ENCODE data around the gene ZNF827. TPM values are rescaled to one million over a fixed set of nuclear protein-coding genes. Genes with fewer than 3 reads are reported as not detected.

Gene ZNF827
- total RNA-seq, 1 experiment from 2014 or later = 6.2 TPM

DNA sequence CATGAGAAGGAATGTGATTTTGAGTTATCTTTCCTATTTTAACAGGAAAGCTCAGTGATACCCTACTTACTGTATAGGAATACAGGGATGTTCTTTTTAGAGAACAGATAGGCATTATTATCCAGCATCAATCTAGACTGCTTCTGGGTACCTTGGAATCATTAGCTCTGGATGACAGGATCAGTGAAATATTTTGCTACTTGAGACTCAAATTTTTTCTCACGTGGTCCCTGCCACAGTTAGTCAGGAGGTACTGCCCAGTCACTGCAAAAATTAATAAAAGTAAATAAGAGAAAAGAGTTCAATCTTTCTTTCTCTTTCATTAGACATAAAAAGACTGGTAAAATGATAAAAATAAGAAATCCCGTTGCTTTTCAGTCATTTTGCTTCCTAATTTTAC, 5.5 kb downstream of the ZNF827 start:
- no peak for DNase-seq (ENCODE audit: low read depth)

- no peak for DNase-seq (ENCODE audit: low read depth)
Observed at GRCh38 chr4:145931403-145931802, 7.2 kb downstream of the ZNF827 start.

DNA sequence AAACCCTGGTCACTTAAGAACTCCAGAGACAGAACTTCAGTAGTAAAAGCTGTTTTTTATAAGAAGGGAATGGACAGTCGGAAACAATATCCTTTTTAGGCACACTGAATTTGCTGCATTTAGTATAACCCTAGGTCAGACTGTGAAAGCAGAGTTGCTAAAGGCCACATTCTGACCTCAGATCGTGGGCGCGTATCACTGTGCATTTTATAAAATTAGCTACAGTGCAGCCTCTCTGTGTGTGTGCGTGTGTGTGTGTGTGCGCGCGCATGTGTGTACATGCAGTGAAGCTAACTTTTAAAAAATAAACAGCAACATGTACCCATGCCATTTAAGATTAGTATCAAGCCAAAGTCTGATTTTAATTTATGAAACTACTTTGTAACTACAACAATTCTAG, 8.0 kb downstream of the ZNF827 start:
- DNase-seq (ENCODE audit: low read depth) = no peak

DNA sequence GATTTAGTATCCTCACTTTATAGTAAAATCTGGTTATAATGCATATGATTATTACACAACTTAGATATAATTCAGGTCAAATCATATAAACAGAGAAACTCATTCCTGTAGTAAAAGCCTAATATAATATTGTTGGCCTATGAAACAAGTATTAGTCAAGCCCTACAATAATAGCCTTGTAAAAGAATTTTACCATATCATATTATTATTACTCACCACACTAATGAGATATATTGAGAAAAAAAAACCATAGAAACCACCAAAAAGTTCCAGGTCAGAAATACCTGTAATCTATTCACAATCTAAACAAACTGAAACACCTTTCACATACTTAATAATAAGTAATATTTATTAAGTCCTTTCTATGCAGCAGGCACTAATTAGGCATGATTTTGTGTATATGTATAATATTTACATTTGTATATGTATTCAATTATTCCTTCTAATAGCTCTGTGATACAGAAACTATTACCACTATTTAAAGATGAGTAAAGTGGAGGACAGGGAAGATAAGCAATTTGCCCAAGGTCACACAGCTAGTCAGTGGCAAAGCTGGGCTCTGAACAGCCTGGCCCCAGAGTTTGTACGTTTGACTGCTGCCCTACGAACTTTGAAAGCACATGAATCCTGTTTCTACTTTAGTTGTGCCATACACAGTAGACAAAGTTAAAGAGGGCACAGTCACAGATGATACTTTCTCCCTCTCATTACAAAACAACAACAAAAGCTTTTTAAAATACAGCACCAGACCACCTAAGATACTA, 9.0 kb downstream of the ZNF827 start:
- DNase-seq (ENCODE audit: low read depth) = no peak

DNA sequence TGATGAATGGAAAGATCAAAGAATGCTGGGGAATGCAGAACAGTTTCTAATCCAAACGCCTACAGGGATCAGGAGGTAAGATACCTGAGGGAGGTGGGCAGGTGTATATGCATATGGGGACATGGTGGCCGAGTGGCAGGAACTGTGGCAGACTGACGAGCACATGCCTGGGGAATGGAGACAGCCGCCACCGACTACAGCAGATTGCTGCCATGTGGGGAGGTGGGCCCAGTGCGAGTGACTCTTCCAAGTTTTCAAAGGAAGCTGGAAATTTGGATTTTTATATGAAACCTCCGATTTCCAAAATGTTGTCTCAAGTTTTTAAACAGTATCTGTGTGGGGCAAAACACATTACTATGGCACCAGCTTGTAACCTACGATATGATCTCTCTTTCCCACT, 9.9 kb downstream of the ZNF827 start:
- DNase-seq (ENCODE audit: low read depth) = no peak

DNA sequence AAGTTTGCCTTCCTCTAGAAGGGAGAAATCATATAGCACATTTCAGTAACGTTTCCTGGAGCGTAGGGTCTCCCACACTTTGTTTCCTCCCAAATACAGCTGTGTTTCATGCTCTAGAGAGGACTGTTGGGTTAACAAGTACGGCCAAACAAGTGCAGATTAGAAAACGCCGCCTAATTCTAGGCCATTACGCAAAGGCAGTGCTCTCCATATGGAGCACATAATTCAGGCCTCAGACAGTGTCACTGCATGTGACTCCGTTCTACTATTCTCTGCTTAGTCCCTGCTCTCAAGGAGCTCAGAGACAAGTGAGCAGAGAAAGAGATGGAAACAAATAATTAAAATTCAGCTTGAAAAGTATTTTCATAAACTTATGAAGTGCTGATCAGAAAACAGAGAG, 11.6 kb downstream of the ZNF827 start:
- no peak for DNase-seq (ENCODE audit: low read depth)

GRCh38 chr4:145921231-145921630, 17.4 kb downstream of the ZNF827 start:
- no peak for DNase-seq (ENCODE audit: low read depth)

DNA sequence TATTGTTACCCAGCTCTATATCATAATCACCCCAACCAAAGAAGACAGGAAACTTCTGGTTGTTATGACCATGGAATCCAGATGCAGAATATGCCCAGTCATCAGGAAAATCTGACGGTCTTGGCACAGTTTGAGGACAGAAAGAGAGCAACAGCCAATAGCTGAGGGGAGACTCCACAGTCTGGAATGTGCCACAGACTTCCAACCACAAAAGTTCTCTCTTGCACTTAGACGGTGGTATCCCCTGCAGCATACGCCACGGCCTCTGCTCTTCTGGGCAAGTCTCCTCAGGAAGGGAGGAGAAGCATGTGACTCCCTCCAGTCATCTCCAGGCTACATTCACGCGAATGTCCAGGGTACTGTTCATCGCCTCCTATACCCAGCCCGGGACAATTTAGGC, 18.4 kb downstream of the ZNF827 start:
- peak; percentile 71 for DNase-seq (ENCODE audit: low read depth)

- DNase-seq (ENCODE audit: low read depth) = no peak
Observed at GRCh38 chr4:145912376-145912775, 26.2 kb downstream of the ZNF827 start.

GRCh38 chr4:145909773-145910172, 28.9 kb downstream of the ZNF827 start:
- no peak for DNase-seq (ENCODE audit: low read depth)

DNA sequence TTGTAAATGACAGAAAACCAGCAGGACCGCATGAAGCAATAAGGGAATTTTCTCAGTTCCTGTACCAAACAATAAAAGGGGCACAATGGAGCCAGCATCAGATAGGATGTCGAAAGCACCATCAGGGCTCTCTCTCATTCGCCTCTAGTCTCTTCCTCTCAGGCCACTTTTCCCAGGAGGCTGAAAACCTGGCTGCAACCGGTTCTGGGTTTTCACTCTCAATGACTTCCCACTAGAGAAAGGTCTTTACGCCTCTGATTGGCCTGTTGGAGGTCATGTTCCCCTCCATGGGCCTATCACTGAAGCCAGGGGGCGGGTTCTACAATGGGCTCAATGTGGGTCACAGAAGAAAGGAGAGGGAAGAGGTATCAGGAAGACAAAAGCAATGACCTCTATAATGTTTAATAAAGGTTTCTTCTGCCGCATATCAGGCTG, 29.3 kb downstream of the ZNF827 start:
- DNase-seq (ENCODE audit: low read depth) = no peak

GRCh38 chr4:145907812-145908211, 30.8 kb downstream of the ZNF827 start:
- DNase-seq (ENCODE audit: low read depth) = no peak

GRCh38 chr4:145907390-145907789, 31.2 kb downstream of the ZNF827 start:
- no peak for DNase-seq (ENCODE audit: low read depth)

DNA sequence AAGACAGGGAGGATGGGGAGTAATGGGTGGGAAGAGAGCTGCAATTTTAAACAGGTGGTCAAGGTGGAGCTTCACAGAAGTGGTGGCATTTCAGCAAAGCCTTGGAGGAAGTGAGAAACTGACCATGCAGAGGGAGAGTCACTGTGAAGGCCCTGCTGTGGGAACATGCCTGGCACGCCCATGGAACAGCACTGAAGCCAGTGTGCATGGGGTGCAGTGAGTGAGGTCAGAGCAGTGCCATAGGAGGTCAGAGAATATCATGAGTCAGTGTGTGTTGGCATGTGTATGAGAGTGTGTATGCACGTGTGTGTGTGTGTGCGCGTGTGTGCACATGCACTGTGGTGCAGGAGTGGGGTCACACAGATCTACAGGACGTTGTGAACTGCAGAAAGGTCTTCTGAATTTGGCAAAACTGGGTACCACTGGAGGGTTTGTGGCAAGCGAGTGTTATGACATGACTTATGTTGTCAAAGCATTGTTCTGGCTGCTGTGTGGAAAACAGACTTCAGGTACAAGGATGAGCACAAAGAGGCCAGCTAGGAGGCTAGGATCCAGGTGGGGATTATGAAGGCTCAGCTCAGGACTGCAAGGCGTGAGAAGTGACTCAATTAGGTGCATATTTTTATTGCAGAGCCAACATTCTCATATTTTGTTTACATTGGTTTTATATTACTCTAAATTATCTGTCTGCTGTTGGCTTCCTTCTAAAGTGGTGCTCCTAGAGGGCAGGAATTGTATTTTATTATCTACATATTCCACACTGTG, 34.0 kb downstream of the ZNF827 start:
- DNase-seq (ENCODE audit: low read depth) = no peak

DNA sequence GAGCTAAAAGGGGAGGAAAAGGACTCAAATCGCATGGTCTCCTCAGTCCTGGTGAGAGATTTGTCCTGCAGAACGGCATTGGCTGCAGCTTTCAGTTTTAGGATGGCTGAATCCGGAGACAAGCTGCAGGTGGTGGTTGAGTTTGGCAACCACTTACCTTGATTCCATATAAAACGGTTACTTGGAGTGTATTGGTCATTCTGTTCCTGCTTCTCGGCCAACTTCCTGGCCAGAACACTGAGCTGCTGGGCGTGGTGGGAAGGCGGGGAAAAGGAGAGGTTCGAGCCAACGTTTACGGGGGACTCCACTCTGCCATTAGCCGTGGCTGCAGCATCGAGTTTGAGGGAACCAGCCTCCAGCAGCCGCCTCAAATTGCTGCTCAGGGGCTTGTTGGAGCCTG, 36.1 kb downstream of the ZNF827 start:
- no peak for DNase-seq (ENCODE audit: low read depth)

GRCh38 chr4:145899886-145900460, 38.6 kb downstream of the ZNF827 start:
- DNase-seq (ENCODE audit: low read depth) = no peak

- DNase-seq (ENCODE audit: low read depth) = no peak
Observed at GRCh38 chr4:145898926-145899531, 39.6 kb downstream of the ZNF827 start.

DNA sequence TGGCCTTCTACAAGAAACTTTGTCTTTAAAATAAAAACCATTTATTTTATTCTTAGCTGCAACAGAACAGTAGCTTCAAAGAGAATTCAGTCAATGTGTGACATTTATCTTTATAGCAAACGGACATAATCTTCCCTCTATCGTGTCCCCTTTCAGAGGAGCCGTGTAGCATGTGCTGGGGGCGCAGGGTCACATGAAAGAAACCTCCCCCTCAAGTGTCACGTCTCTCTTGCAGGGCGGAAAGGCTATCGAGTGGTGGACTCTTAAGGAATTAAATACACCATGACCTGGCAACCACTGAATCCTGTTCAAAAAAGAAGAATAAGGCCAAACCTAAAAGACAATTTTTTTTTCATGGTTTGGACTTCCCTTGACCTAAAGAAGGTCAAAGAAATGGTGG, 40.2 kb downstream of the ZNF827 start:
- no peak for DNase-seq (ENCODE audit: low read depth)

GRCh38 chr4:145895056-145895455, 43.6 kb downstream of the ZNF827 start:
- no peak for DNase-seq (ENCODE audit: low read depth)

DNA sequence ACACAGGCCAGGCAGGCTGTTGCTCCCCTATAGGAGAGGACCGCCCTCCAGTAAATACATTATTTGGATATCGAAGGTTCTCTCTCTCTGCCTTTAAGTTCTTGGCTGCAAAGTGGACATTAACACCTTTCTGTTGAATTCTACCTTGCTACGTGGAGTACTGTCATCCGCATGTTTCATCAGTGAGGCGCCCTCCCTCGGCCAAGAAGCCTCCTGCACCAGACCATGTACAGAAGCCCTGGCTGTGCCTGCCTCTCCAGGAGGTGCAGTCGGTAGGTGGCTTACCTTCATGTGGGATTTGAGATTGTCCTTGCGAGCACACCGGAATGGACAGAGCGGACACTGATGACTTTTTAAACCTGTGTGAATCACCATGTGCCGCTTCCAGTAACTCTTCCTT, 46.7 kb downstream of the ZNF827 start:
- no peak for DNase-seq (ENCODE audit: low read depth)

DNA sequence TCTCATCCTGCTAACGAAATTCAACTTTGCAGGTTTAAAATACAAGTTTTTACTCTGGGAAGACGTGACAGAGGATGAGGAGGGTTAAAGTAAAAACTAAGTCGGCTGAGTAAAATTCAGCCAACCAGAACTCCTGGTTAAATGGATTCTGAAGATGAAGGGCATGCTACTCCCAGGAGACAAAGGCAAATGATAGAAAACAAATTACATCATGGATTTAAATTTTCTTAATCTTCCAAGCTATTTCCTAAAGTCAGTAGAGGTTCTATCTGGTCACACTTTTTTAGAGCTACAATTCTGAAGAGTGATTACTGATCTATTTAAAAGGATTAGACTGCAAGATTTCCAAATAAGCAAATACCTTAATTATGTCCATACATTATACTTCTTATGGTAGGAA, 47.9 kb downstream of the ZNF827 start:
- no peak for DNase-seq (ENCODE audit: low read depth)

- DNase-seq (ENCODE audit: low read depth) = no peak
Observed at GRCh38 chr4:145888393-145888792, 50.2 kb downstream of the ZNF827 start.

Data from Daoy (cell line).